HL-60/S4 treated with phorbol 12-myristate 13-acetate at 8.2 ng/mL for 4 days and 3 days (cell line): ENCODE data around the gene ADAMTS2.

Experiments
- in situ Hi-C: fragments of 300-500 bp; cut with MboI; formaldehyde crosslinking; loops from 2 replicates; pipeline ENCODE4 v1.15.0; 2022; ENCODE audit warnings: low sequenced_read_pairs

ADAMTS2 gene

DNA sequence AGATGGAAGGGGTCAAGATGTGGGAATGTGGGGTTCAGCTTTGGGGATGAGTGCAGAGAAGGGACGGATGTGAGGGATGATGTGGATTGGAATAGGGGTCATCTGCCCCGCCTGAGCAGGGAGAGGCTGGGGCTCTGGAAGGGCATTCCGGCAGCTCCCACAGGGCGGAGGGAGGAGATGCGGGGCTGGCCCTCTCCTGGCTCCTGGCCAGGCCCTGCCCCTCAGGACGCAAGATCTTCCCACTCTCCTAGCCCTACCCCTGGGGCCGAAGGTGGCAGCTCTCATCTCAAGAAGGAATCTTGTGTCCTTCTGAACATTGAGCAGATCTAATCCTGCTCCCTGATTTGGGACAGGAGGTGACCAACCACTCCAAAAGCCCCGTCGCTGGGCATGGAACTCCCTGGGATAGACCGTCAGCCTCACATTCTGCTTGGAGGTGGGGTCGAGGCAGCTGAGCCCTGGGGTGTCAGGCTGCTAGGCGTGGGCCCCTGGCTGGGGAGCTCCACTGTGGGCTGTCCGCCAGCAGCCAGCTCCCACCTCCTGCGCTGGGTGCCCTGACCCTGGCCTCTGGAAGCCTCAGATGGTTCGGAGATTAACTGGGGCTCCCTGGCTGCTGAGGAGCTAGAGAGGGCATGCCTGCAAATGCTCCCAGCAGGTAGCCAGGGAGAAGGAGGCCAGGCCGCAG, 159.9 kb downstream of the ADAMTS2 start:
- in situ Hi-C loops, result no loop called here

DNA sequence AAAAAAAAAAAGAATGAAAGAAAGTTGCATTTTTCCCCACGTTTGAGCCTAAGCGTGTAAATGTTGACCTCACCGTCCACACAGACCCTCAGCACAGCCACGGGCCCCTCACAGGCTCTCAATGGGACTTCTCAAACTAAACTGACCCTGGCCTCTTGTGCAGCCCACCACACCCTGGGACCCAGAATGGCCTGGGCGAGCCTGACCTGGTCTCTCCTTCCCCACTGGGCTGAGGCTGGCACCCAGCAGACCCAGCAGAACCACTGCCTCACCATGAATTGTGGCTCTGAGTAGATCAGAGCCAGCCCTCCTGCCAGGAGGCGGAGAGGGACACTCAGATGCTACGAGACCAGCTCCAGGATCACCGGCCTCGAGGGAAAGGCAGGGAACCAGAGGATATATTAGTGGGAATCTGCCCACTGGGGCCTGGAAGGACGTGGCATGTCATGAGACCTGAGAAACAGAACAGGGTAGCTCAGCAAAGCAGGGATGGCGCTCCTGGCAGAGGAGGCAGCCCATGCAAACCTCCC, 160.7 kb downstream of the ADAMTS2 start:
- in situ Hi-C loops, result no loop called here

DNA sequence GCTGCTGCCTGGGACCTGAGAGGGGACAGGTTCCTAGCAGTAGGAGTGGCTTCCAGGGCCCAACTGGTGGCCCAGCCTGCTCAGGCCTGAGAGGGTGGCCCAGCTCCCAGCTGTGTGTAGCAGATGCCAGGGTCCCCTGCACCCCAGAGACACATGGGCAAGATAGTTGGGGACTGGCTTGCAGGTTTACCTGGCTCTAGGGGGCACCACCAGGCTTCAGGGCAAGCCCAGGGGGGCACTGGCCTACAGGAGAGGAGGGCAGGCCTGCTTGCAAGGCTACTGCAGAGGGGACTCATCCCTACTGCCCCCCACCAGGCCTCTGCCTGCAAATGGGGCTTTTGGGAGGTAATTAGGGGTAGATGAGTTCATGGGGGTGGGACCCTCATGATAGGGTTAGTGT, 161.8 kb downstream of the ADAMTS2 start:
- in situ Hi-C loops, result no loop called here

DNA sequence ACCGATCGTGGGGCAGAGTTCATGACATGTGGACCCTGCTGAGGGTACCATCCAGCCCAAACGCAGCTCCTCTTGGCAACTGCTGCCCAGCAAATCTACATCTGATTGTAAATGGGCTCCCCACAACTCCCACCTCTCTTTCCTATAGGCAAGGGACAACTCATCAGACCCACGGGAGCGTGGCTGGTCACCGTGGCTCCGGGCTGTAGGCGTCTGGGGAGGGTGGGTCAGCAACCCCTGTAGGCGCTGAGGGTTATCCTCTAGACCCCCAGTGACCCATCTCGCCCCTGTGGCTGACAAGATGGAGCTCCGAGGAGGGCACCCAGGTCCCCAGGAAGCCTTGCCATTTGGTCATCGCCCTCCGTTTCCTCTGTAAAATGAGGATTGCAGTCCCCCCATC, 162.7 kb downstream of the ADAMTS2 start:
- in situ Hi-C loops, result no loop called here

DNA sequence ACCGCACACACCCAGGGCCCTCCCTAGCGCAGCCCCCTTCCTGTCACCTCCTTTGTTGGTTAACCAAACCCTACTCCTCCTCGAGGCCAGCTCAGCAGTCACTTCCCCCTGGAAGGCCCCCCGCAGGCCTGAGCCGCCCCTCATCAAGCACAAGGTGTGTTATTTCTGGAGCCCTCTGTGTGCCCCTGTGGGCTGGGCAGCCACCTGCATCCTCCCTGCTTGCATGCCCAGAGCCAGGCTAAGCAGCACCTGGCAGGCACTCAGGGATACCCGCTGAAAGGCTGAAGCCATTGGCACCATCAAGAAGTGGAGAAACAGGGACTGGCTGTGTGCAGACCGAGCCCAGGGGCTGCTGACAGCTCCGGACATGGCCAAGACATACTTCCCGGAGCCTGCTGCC, 163.3 kb downstream of the ADAMTS2 start:
- in situ Hi-C loops, result no loop called here

DNA sequence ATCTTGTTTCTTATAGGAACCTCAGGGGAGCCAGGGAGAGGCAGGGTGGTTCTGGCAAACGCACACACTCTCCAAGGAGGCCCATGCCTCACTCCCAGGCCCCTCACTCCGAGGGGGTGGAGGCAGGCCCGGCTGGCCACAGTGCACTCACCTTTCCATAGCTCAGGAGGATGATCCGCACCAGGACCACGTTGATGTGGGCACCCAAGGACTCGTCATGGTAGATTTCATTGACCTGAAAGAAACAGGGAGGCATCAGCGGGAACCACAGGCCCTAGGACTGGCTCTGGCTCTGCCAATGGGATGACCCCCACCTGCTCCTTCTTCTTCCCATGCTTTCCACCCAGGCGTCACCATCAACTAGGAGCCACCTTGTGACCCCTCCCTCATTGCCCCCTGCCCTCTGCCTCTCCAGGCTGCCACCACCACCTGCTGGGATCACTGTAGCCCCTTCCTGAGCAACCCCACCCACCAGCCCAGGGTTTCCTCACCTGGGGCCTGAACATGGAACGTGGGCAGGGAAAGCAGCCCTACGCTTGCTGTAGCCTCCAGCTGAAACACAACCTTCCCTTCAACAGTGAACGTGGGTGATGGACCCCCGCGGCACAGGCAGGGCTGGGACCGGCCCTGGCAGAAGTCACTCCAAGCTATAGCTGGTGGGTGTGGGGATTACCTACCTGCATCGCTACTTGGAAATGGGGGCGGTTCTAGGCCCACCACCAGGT, 164.2 kb downstream of the ADAMTS2 start:
- in situ Hi-C loops, result no loop called here

DNA sequence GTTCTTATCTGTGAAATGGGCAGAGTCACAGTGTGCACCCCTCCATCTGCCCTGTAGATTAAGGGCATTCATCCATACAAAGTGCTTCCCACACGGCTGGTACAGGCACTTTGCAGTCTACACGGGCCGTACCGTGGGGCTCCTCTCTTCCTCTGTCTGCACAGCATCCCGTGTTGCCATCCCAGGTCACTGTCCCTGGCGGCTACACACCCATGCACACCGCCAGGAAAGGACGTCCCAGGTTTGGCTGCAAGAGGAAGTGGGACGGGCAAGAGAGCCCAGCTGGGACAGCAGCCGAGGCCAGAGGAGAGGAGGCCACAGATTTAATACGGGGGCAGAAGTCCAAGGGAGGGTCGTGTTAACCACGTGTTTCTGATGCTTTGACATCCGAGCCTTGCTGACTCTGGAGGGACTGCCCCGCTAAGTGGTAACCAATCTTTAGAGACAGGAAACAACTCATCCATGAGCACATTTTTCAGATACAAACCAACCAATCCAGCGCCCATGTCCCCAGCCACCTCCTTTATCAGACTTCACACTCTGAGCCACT, 165.1 kb downstream of the ADAMTS2 start:
- in situ Hi-C loops, result no loop called here

DNA sequence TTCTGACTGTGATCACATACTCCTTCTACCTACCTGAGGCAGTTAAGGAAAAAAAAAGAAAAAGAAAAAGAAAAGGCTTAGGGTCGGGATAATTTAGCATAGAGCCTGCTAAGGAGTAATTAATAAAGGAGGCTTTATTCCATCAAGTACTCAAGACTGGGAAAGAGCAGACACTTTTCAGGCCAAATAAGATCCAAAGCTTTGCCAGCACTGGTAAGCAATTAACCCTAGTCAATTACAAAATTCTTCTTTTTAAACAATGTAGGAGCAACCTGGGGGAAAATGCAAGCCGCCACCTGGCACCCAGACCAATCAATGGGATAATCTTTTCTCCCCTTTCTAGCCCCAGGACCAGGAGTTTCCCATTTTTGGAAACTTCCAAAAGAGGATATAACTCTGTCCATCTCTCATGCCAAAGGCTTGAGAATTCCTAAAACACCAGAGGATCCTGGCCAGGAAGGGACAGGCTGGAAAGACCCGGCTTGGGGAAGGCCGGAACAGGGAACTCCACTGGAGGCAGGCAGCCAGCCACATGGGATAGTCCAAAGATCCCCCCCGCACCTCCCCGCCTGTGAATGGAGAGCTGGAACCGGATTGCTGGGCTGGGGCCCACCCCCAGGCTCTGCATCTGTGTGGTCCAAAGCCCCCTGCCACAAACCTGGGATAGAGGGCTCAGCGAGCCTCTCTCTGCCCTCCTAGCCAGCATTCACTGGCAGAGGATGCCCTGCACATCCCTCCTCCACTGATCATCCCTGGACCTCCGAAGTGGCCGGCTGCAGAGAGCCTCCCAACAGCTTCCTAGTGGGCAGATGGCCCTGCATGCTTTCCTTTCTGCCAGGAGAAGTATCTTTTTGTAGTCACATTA, 167.3 kb downstream of the ADAMTS2 start:
- in situ Hi-C loops, result no loop called here

DNA sequence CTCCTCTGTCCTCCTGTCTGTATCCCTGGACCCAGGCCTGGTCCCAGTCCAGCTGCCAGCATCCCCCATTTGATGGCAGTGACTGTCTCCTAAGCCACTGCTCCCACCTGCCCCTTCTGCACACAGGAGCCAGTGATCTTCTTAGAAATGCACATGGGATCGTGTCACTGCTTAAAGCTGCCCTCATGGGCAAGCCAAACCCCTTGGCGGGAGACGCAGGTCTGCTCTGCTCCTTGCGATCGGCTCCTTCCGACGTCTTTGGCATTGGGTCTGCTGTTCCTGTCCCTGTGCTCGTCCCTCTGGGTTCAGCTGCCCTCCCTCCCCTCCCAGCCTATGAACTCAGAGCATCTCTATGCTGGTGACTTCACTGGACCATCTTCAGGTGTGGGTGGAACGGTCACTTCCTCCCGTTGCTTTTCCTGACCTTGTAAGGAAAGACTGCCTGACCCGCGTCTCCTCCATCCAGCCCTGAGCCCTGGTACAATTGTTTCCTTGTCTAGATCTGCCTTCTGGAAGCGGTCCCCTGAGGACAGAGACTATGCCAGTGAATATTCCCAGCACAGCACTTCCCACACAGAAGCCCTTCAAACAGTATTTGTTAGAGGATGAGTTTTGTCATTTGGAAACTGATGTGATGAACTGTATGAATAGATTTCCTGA, 168.6 kb downstream of the ADAMTS2 start:
- in situ Hi-C loops, result no loop called here

DNA sequence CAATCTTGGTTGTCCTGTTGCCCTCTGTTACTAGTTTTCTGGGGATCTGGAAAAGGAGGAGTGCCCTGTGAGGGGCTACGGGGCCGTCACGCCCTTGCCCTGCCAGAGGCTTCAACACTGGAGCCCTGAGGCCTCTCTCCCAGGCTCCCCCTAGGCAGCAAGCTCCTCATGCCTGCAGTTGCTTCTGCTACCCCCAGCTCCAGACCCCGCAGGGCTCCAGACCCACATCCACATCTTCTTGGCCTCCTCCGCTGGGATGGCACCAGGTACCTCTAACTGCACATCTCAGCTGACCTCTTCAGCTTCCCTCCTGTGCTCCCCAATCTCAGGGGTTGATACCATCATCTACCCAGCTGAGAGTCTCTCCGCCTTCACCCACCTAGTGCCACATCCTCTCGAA, 169.1 kb downstream of the ADAMTS2 start:
- in situ Hi-C loops, result no loop called here

DNA sequence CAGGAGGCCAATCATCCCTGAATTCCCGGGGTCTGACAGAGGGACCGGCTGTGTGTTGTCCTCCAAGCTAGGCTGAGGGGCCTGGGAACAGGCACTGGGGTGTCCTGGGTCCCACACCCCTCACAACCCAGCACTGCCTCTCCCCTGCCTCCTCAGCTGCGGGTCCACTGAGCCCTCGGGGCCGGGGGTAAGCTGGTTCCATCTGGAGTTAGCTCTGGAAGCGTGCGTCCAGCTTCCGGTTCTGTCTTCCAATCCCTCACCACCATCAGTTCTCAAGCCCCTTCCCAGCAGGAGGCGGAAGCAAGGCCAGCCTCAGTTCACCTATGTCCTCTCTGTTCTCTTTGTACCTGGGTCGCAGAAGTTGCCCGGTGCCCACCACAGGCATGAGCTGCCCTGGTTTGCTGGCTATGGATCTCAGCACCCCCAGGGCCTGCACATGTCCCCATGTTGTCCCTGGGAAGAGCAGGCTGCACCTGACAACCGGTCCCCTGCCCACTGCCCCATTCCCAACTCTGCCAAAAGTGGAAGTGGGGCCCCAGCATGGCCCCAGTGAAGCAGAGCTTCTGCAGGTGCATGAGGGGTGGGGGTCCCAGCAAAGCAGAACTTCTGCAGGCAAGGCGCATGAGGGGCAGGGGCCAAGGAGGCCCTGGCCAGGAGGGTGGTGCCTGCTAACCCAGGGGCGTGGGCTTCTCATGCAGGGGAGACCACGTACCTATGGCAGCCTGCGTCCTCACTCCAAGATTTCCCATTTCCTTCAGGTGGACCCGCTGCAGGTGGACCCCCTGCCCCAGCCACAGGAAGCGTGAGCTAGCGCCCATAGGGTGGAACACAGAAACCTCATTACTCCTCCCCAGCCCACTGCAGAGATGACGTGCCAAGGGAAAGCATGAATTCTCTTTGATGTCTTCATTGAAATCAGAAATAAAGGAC, 173.2 kb downstream of the ADAMTS2 start:
- in situ Hi-C loops, result no loop called here

DNA sequence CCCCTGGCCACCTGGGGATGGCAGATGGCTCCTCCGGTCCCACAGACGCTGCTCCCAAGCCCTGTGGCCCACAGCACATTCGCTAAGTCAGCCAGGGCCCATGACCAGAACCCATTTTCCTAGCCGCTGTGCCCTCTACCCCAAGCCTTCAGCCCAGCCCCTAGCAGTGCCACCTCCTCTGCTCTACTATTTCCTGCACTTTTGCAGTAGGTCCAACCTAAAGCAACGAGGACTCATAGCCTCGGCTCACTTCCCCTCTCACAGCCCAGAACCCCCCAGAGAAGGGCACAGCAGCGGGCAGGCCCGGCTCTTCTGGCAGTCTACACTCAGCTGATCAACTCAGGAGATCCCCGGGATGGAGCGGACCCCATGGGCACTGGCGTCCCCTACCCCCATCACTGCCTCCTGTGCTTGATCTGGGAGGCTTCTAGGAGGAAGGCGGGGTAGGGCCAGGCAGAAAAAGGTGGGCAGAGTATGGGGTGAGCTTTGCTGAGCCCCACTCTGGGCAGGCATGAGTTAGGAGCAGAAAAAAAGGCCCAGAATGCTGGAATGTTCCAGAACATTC, 173.9 kb downstream of the ADAMTS2 start:
- in situ Hi-C loops, result no loop called here

DNA sequence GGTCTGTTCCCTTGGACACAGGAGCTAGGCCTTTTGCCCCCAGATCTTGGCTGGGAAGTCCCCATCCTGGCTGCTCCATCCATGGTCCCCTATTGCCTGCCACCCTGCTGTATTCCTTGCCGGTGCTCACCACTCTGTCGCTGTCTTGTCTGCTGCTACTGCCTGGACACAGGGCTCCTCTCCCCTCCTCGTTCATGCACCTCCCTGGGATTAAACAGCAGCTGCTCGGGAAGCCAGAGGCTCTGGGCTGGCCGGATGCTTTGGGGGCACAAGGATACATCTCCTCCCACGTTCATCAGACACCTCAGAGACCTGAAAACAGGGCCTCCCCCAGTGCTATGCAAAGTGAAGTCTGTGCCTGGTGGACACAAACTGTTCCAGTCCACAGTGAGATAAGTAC, 174.7 kb downstream of the ADAMTS2 start:
- in situ Hi-C loops, result no loop called here

DNA sequence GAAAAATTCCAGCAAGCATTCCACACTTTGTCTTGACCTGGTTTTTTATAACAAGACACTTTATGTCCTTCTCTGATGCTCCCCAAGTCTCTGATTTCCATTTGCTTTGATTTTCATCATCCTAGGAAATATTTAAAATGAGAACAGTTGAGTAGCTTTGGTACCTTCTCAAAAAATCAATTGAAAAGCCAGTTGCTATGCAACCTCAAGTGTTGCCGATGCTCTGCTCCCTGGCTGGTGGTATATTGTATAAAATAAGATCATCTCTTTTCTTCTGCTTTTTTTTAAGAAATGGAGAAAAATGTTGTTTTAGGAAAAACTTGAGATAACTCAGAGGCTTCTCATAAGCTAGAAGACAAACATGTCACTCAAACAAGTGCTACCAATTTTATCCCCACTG, 175.4 kb downstream of the ADAMTS2 start:
- in situ Hi-C loops, result no loop called here

DNA sequence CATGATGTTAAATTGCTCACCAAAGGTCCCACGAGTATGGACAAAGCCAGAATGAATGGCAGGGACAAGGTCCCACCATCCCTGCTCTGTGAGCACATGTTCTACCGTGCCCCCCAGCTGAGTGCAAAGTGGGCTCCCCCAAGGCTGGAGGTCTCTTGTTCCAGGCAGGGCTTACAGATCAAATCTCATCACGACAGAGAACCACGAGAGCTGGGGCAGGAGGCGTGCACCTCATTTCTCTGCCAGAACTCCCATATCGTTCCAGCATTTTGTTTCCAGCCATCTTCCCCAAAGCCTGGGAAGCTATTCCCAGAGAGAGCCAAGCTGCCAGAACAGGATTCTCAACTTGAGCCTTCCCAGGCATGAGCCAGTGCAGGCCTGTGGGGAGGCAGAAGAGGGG, 176.6 kb downstream of the ADAMTS2 start:
- in situ Hi-C loops, result no loop called here

DNA sequence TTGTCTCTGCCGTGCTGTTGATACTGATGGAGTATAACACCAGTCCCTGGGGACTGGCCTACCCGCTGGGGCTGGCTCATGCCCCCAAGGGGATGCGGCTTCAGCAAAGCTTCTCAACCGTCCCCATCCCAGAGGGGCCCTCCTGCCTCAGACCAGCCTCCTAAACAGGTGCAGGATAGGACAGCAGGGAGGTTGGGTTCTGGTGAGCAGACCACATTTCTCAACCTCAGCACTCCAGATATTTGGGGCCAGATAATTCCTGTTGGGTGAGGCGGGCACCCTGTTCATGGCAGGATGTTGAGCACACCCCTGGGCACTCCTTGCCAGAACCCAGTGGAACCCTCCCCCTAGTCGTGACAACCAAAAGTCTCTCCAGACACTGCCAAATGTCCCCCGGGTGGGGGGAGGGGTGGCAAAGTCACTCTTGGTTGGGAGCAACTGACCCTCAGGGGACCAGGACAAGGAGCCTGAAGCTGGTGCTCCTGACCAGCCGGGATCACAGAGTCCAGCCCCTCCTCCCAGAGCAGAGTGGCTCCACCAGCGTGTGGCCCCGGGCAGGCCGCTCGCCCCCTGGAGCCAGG, 177.3 kb downstream of the ADAMTS2 start:
- in situ Hi-C loops, result no loop called here

DNA sequence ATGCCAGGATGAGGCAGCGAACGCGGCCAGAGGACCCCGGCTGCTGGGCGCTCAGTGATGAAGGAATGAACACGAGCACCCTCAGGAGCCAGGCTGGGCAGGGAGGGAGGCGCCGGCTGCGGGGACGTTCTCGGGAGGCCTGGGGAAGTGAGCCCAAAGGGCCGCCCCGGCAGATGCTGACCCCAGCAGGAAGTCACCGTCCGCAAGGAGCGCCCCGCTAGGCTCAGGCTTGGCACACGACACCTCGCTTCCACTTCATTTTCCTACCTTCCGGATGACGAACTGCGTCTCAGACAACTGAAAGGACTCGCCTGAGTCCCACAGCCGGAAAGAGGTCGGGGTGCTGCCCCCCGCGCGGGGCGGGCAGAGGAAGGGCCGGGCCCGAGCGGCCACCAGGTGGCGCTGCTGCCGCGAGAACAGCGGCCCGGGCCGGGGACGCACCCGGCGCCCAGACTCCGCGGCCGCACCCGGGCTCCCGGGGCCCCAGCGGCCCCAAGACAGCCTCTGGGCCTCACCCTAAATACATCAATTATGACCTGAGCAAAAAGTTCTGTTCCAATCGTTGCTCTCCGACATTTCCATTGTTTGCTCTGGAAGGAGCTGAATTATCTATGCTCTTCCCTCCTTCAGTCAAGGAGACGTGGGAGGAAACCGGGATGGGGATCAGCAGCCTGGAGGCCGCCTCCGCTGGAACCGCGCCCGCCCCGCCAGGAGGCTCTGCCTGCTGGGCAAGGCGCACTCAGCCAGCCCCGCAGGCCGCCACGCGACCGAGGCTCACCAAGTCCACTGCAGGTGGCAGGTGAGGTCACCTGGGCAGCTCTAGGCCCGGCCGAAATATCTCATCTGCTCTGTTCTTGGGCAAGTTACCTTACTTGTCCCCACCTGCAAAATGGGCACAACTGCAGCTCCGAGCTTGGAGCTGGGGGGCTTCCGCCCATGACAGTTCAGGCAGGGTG, 178.1 kb downstream of the ADAMTS2 start:
- in situ Hi-C loops, result no loop called here
